NCI-H510A treated with DMSO at 0.1 percent for 48 hours (cell line): Measurements from ENCODE around the gene MDM1.

Source experiments
- DNase-seq: peaks from one replicate; lab custom pipeline; 2025; lab: John Stamatoyannopoulos, UW

The MDM1 gene

DNA sequence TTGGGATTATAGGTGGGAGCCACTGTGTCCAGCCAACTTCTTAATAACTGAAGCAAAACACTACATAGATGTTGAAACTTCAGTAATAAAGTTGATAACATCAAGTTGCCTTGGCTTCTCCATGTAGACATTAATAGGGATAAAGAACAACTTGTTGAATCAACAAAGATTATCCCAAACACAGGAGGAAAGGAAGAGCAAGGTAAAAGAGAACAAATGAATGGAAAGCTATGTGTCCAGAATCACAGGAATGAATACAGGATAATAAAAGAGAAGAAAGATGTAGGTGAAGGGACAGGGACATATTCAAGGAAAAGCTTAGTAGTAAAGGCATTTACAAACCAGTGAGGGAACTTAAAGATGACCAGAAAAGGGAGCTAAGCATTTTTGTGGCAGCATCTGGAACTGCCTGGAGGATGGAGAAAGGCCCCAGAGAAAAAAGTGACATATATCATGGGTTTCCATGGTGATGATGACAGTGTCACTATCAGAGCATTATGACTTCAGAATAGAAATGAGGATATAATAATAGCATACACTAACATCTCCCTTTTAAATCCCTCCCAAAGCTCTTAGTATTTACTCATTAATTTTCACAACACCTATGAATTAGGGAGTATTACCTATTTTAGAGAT is 24.0 kb upstream of the MDM1 start:
- no peak for DNase-seq

DNA sequence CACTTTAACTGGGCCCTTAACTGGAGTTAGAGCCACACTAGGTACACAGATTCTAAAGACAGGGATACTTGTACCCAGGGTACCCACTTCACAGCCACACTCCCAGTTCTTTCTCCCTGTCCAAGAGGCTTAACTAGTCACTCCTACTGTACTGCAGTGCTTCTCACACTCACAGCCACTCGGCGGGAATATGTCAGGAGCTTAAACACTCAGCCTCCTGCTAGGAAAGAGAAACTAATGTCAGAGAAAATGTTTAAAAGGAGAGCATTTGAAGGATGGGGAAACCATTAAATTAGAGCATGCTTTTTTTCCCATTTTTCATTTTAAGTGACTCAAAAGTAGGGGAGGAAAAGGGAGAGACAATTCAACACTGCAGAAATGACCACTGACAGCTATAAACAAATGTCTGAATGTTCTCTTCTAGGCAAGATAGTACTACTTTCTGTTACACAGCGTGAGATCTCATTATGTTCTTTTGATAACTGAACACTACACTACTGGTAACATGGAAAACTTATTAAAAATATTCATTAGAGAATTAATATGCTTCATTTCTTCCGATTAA is 22.9 kb upstream of the MDM1 start:
- DNase-seq: no peak

DNA sequence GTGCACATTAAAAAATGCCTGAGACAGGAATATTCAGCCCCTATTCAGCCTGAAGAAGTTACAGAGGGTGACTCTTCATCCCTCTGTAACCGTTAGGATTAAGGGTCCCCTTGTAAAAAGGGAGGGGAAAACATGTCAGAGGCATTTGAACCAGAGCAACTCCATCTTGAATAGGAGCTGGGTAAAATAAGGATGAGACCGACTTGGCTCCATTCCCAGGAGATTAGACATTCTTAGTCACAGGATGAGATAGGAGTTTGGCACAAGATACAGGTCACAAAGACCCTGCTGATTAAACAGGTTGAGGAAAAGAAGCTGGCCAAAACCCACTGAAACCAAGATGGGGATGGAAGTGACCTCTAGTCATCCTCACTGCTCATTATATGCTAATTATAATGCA is 19.9 kb upstream of the MDM1 start:
- DNase-seq: no peak

DNA sequence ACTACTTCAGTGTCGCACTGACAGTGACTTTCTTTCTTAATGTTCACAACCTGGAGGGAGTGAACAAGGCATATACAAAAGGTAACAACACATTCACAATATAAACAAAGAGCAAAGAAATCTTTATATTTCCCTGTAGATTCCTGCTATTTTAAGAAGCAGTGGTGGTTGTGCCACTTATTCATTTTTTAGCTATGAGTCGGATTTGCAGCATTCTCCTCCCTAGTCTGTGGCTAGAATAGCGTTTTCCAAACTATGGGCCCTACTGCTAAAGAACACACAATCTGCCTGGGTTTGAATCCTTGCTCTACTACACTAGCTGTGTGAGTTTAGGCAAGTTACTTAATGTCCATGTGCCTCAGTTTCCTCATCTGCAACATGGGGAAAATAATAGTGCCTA is 18.6 kb upstream of the MDM1 start:
- no peak for DNase-seq

DNA sequence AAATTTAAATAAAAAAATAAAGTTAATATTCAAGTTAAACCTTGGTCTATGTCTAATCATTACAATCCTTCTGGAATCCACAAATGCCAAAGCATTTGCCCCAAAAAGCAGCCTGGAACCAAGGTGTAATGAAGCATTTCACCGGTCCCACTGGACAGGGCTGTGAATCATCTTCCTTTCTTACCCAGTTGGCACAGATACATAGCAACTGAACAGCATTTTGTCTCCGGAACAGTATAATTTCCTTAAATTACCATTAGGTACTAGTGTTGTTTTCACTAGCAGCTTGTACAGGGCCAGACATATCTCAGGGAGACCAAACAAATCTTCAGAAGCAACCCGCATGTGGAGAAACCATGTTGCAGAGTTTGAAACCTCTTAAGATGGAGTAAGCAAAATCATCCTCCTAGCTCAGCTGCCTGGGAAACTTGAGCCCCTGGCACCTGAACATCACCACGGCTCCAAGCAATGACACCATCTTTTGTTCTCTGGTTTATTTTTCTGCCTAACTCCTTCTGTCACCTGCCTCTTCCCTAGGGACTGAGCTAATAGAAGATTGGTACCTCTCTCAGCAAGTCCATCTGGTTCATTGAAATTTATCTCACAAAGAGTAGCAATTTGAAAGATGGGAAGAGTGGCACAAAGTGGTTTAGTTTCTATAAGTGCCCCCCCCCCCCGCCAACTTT is 17.9 kb upstream of the MDM1 start:
- DNase-seq: peak; percentile 67

DNA sequence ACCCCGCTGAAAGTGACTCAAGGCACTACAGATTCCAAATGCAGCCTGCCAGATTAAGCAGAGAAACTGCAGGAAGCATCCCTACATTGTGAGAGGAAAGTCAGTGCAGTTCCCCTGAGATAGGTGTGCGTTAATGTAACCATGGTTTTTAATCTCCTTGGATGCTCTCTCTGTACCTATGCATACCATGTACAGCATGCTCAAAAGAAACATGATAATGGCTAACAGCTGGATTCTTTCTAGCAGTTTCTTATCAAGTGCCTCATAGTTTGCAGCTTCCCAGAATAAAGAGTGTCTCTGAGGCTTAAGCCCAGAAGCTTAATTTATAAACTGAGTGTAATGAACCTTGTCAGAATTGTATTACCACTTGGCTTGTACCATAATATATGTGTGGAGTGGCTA is 17.1 kb upstream of the MDM1 start:
- DNase-seq: no peak

DNA sequence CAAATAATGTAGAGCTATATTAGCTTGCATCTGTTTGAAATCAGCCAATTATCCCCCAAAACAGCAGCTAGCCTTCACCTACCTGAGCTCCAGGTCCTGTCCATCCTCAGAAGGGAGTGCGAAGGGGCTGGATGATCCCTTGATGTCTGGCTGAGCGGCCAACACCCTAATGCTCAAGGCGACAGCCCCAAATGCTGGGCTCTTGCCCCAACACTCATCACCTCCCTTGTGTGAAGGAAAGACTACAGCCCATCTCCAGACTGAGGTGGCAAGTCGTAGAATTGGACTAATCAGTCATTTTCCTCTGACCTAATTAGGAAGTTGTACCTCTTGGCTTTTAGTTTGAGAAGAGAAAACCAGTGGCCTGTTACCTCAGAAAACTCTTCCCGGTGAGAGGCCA is 16.3 kb upstream of the MDM1 start:
- DNase-seq: no peak

DNA sequence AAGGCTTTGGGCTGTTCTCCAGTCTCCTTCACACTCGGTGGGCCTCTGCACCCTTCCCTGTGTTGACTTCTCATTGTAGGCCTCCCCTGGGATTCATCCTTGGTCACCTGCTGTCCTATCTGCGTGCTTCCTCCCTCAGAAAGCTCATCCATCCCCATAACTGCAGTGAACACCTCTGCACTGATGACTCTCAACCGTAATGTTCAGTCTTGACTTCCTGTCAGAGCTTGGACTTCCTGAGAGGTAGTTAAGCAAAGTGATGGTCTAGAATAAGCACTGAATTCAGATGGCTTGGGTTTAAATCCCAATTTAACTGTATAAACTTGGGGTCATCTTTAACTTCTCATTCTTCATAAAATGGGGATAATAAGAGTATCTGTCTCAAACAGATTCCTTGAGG is 13.6 kb upstream of the MDM1 start:
- no peak for DNase-seq

DNA sequence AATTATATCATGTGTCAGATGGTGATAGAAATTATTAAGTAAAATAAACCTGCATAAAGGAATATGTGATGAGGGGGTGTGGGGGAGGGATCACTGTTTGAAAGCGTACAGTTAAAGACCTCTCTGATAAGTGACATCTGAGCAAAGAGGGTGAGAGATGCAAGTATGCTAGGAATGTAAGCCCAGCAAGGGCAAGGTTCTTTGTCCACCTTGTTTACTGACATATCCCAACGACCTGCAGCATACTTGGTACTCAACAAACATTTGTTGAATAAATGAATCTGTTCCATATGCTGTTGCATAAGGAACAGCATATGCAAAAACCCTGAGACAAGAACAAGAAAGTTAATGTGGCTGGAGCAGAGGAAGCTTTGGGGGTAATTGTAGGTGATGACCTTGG is 12.0 kb upstream of the MDM1 start:
- DNase-seq: no peak

DNA sequence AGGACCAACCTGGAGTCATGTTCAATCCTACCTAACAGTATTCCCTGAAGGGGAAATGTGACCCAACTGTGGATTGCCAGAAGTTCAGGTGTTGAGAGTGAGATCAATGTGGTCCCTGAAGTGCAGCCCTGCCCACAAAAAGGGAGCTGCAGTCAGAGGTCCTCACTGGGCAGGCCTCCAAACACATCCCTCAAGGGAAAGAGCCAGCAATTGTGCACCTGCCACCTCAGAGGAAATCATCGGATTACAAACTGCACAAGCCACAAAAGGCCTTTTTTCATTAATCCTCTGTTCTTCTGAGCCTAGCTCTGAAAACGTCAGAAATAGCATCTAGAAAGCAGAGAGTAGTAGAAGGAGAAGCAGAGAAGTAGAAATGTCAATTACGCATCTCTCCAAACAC is 10.8 kb upstream of the MDM1 start:
- DNase-seq: no peak

DNA sequence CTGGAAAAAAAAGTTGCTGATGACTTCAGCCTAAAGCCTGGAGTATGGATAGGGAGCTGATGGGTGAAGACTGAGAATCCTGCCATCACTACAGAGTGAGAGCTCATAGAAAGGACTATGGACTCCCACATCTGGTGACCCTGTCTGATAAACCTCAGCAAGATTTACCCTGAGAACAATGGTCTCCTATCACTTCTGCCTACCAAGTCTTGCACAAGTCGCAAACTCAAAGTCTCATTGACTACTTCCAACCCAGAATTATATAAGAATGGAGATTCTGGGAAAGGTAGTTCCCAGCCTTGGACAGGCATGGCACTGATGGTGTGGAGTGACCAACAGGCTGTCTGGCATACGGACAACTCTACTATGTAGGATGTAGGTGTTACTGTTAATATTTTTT is 9.7 kb upstream of the MDM1 start:
- no peak for DNase-seq

DNA sequence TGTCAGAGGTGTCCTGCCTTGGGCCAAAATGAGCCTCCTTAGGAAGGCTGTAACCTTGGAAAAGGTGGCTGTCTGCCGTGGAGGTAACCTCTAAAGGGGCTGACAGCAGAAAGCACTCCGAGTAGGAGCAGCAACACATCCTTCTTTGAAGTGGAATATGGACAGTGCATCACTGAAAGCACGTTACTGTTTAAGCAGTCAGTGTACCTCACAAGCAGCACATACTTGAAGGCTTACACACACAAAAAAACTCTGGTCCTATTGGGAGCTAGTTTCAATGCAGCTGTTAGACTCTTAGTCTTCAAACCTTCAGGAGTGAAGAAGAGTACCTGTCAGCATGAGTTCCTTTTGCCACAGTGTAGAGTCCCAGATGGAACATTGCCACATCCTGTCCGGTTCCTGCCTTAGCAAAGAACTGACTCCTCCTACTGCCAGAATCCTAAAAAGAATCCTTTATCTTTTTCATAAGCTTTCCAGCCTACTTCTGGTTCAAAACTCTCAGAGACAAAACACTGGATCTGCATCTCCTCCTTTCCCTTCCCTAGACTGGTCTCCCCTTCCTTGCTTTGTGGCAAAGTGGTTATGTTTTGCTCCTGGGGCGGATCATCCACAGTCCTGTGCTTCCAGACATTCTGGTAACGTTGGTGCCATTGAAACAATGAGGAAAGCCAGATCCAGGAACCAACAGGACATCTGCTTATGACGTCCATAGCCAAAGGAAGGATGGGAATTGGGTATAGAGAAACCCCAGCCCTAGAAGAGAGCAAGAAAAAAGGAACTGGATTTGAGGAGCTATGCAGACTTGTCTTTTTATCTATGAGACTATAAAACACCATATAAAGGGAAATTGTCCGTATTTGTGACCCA is 8.5 kb upstream of the MDM1 start:
- DNase-seq: no peak

DNA sequence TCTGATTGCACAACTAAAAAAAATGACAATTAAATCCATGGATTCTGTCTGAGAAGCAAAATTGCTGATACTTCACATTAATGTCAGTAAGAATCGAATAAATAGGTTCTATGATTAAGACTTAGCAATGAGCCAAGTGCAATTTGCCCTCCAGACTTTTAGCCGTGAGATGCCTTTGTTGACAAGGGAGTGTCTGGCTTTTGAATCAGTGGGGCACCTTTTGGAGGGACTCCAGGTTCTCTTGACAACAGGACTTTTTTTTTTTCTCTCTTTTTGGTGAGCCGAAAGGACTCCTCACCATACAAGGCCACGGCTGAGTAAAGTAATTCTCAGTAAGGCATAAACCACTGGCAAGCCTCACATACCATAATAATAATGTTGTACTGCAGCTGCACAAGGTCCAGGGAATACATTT is 4.7 kb upstream of the MDM1 start:
- no peak for DNase-seq

DNA sequence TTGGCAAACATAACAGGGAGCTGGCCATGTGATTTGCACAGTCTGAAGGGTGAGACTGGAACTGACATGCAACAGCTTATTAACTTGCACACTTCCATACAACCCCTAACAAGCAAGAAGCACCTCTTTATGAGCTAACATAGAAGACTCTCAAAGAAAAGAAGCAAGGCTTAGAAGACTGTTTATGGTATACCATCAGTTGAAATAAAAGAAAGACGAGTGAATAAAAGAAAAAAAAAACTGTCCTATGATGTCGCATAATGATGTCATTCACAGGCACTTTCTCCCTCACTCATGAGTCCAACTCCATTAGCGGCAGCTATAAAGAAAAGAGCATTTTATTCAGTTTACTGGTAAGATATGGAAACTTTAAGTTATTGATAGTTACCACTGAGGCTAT is 3.3 kb upstream of the MDM1 start:
- DNase-seq: no peak

DNA sequence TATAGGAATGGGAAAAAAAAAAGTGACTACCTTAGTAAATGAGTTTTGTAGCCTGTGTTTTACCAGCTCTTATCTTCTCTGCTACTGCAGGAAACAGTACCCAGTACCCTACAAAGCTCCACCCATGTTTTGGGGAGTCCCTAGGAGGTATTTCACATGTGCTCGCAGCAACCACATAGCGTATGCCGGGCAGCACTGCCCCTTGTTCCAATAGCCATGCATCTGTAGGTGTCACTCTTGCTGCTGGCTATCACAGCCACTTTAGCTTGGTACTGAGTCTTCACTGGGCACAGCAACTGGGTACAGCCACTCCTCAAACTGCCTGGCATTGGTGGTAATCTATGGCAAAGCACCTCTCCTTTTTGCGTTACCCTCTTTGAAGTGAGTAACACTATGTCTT is 2.0 kb upstream of the MDM1 start:
- no peak for DNase-seq

DNA sequence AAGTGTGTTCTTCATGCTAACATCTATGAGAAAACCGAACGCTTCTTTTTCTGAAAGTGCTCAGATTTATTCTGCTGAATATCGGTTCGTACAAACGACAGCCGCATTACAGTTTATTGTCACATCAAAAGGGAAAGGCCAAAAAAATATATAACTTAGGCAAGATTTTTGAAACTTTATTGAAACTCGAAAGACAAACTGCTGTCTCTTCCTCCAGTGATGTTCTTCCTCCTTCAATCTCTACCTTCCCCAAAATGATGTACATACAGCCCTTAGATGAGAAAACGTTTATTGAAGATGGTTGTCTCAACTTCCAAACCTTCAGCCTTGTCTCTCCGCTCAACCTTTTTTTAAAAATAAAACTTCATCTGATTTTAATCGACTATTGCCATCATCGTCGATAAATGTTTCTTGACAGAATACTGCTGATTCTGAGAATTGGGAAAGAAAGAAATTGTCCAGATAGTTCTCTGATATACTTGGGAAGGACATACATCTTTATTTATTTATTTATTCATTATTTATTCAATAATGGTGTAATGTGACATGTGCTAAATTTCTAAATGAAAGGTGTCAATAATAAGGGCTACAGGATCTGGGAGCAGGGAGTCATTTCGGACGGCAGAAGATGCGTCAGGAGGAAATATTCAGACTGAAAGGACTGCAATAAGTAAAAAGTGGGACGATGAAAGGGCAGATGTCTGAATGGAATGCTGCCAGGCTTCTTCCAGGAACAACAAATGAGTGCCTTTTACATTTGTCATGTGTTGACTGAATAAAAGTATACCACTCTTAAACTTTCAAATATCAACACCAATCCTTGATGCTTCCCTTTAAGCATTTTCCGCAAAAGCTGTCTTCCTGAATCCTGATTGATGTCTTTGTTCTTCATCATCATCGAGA is 817 bp upstream of the MDM1 start:
- no peak for DNase-seq

DNA sequence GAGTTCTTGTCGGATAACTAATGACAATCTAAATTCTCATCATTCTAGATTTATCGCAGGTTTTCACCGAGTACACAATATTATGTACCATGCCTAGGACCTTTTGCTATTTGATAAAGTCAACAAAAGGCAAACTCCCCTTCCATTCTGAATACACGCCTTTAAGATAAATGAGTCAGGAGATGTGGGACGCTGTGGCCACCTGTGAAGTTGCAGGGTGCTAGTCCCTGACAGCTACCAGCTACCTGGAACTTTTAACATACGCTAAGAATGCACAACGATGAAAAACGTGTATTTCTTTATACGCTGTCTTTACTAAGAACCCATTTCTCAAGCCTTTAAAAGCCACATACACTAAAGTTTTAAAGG is 678 bp downstream of the MDM1 start:
- peak; percentile 34 for DNase-seq

DNA sequence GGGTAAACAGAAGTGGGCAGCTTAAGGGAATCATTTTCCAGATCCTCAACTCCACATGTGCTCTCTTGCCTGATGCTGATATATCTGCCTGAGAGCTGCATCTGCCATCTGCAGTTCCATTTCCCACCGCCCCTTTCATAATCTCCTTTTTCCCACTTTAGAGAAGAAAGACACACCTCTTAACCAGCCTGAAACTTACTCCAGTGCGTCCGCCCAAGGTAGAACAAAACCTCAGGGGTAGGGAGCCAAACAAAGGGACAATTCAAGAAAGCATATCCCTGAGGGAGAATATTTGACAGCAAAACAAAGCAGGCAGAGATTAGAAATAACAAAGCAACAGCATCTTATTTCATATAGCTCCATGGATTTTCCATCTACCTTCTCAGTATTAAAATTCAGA is 4.3 kb downstream of the MDM1 start:
- no peak for DNase-seq

DNA sequence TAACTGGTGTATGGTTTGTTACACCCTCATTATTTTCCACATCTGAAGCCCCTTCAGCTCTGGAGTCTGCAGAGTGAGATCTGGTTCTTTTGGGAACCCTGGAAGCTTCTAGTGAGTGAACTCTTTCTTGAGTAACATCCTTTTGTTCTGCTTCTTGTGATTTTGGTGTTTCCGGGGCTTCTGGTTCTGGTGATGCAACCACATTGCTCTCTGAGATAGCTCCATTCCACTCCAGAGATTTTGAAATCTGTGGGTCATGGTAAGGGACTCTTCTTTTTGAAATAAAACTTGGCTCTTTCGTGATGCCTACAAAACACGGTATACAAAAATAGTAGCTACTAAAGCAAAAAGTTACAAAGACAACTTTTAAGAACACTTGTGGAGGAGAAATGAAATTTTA is 5.4 kb downstream of the MDM1 start:
- no peak for DNase-seq

DNA sequence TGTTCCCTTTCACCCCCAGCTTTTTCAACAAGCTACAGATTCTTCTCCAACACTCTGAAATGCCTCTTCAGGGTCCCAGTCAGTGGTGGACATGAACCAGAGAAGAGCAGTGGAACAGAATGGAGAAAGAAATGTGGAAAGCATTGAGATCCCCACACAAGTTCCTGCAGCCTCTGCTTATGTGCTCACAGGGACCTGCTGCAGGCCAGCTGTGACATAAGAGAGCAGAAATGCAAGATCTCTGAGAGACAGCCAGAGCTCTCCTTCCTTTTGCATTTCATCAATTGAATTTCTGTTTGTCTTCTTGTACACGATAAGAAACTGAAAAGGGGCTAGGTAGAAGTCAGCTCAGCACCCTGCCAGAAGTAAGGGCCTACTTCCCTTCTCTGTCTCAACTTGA is 6.2 kb downstream of the MDM1 start:
- no peak for DNase-seq

DNA sequence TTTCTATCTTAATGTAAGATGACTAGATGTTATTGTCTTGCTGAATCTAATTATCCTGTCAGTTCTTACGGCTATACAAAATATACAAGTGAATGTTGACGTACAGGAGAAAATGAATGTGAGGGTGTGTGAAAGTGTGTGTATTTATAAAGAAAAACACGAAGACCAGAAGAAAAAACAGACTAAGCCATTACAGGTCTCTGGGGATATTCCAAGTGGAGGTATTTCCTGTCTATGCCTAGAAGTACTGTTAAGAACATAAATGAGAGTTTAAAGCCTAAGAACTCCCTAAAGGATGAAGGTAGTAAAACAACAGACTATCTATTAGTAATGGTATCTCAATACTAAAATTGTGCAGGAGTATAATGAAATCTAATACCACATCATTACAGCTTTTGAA is 7.6 kb downstream of the MDM1 start:
- DNase-seq: no peak

DNA sequence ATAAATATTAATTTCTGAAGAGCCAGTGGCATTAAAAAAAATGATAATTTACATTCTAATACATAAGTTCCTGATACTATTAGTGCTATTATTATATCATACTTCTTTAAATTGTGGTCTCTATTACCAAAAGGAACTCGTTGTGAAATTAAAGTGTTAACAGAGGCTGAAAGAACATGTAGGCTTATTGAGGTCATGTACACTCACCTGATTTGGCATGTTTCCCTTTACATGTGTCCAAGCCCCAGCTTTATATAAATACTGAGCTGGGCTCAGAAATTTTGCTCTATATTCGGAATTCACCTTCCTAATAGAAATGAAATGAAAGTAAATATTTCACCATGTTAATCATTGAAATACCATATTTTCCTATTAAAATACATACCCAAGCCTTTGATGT is 11.0 kb downstream of the MDM1 start:
- no peak for DNase-seq
